ENCODE results near the gene CAV3. TPM values are rescaled to one million over a fixed set of nuclear protein-coding genes. Genes with fewer than 3 reads are reported as not detected.
"Not testable (repeated sequence)": the region's sequence is repeated elsewhere in the genome, so short reads cannot be mapped to it uniquely, and the experiment has no call there.

CAV3 gene
- polyA plus RNA-seq (2011; rRNA removed) (not detected in 2 replicates), polyA minus RNA-seq (2011; rRNA and poly(A)+ RNA removed) (0.56 TPM in 1 of 2 replicates, not detected in the other)

DNA sequence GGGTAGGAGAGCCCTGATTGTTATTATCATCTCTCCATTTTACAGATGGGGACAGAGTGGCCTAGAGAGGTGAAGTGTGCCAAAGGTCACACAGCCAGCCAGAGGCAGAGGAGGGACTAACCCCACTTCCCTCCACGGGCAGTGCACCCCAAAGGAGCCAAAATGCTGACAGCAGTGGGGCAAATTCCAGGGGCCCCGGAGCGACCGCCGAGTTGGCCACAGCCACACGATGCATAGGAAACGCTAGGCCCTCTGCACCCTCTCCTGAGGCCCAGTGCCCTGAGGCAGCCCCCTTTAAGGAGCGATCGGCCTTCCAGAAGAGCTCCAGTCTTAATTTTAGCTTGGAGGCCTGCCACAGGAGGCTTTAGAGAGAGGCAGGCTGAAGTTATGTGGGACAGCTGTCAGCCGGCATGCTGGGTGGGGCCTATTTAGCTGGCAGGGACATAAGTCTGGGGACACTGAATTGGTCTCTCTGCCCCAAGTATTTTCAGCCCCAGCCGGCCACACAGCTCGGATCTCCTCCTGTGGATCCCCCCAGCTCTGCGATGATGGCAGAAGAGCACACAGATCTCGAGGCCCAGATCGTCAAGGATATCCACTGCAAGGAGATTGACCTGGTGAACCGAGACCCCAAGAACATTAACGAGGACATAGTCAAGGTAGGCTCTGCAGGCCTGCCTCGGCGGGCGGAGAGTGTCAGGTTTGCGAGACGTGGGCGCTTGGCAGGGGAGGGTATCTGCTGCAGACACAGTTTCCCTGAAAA lies at the start of gene CAV3:
TSS of gene CAV3 (plus strand) at position 471 of the 763 bp plus-strand sequence. CDS start at position 546, 75 bp downstream.
- H3K27ac ChIP-seq (ENCODE audit: low read depth, low read length): no peak within 1 kb of the TSS
- no peak for TF ChIP-seq CTCF (IDR thresholded peaks at IDR 0.05; ENCODE audit: low read depth, low read length)
- H3K27me3 ChIP-seq (ENCODE audit: control insufficient read depth, insufficient read depth, low read length): no peaks in the 10 kb centered on the region
- POLR2A ChIA-PET: interaction anchor here (0.5 kb wide), 1 partner anchor 136 kb away, joined by 3 read pairs; no protein-coding TSS in a partner anchor
- CTCF ChIA-PET: interaction anchor here (1.4 kb wide), 1 partner anchor 36 kb away, joined by 4 read pairs; the partner anchor contains the start of gene OXTR
- no peaks in the 10 kb centered on the region for H3K9me3 ChIP-seq (ENCODE audit: control insufficient read depth, insufficient read depth, low read length)
- DNase-seq (ENCODE audit: low read depth, low spot score): no peak
- no peak within 1 kb of the TSS for H3K4me3 ChIP-seq (ENCODE audit: low read depth, low read length)

GRCh38 chr3:8684992-8685391 lies 48.6 kb upstream of the CAV3 start:
- H3K9me3 ChIP-seq (ENCODE audit: control insufficient read depth, insufficient read depth, low read length); H3K27me3 ChIP-seq (ENCODE audit: control insufficient read depth, insufficient read depth, low read length); H3K27ac ChIP-seq (ENCODE audit: low read depth, low read length); DNase-seq (ENCODE audit: low read depth, low spot score); CTCF ChIA-PET; H3K4me3 ChIP-seq (ENCODE audit: low read depth, low read length); POLR2A ChIA-PET: not testable (repeated sequence)

- DNase-seq (ENCODE audit: low read depth, low spot score); H3K4me3 ChIP-seq (ENCODE audit: low read depth, low read length); H3K27me3 ChIP-seq (ENCODE audit: control insufficient read depth, insufficient read depth, low read length); POLR2A ChIA-PET; H3K9me3 ChIP-seq (ENCODE audit: control insufficient read depth, insufficient read depth, low read length); H3K27ac ChIP-seq (ENCODE audit: low read depth, low read length); CTCF ChIA-PET: not testable (repeated sequence)
Measured at GRCh38 chr3:8691295-8691694, 42.3 kb upstream of the CAV3 start.

- no peaks in the 10 kb centered on the region for H3K27me3 ChIP-seq (ENCODE audit: control insufficient read depth, insufficient read depth, low read length)
- CTCF ChIA-PET: no interaction called here
- no peak overlapping the region for H3K27ac ChIP-seq (ENCODE audit: low read depth, low read length)
- DNase-seq (ENCODE audit: low read depth, low spot score): no peak
- H3K4me3 ChIP-seq (ENCODE audit: low read depth, low read length): no peak overlapping the region
- peak; percentile 37; the same call in 1 of the 2 replicates for TF ChIP-seq CTCF (IDR thresholded peaks at IDR 0.05; ENCODE audit: low read depth, low read length)
- peaks cover 15% of the 10 kb centered on the region for H3K9me3 ChIP-seq (ENCODE audit: control insufficient read depth, insufficient read depth, low read length)
- POLR2A ChIA-PET: no interaction called here
Measured at GRCh38 chr3:8702560-8702959, 31.0 kb upstream of the CAV3 start.

- ChIA-PET POLR2A (no interaction called here), CTCF (no interaction called here)
- TF ChIP-seq CTCF (IDR thresholded peaks at IDR 0.05; ENCODE audit: low read depth, low read length): no peak
Measured at GRCh38 chr3:8705575-8705974, 28.0 kb upstream of the CAV3 start.

GRCh38 chr3:8709287-8709686 lies 24.3 kb upstream of the CAV3 start:
- H3K9me3 ChIP-seq (ENCODE audit: control insufficient read depth, insufficient read depth, low read length): peaks cover 15% of the 10 kb centered on the region
- peaks cover 2% of the 10 kb centered on the region for H3K27me3 ChIP-seq (ENCODE audit: control insufficient read depth, insufficient read depth, low read length)
- ChIA-PET POLR2A (no interaction called here), CTCF (no interaction called here)
- H3K27ac ChIP-seq (ENCODE audit: low read depth, low read length): no peak overlapping the region
- TF ChIP-seq CTCF (IDR thresholded peaks at IDR 0.05; ENCODE audit: low read depth, low read length): no peak
- no peak for DNase-seq (ENCODE audit: low read depth, low spot score)
- no peak overlapping the region for H3K4me3 ChIP-seq (ENCODE audit: low read depth, low read length)

More at GRCh38 chr3:8705575-8705974, 28.0 kb upstream of the CAV3 start:
- Histone ChIP-seq H3K27me3 (ENCODE audit: control insufficient read depth, insufficient read depth, low read length) (peaks cover 2% of the 10 kb centered on the region), H3K4me3 (ENCODE audit: low read depth, low read length) (no peak overlapping the region), H3K27ac (ENCODE audit: low read depth, low read length) (no peak overlapping the region), H3K9me3 (ENCODE audit: control insufficient read depth, insufficient read depth, low read length) (peaks cover 15% of the 10 kb centered on the region)
- no peak for DNase-seq (ENCODE audit: low read depth, low spot score)

Data from AG04450 (cell line).